GM23338 (cell line): ENCODE measurements around the gene PLK2. TPM values are rescaled to one million over a fixed set of nuclear protein-coding genes. Genes with fewer than 3 reads are reported as not detected.

Experiments
- ATAC-seq: fragments of 200-7000 bp; cut with Tn5 transposase; 3 replicates; pipeline ENCODE4 v1.9.1; 2020
- DNase-seq: peaks from one replicate; pipeline ENCODE4 v3.0.0-alpha.2; 2015; ENCODE audit warnings: low spot score
- H2AFZ ChIP-seq: fragments of 200-600 bp; sonication (generic); 2 replicates; pipeline ENCODE4 v1.8.0; 2016; ENCODE audit warnings: antibody characterized with exemption, mild to moderate bottlenecking, moderate library complexity
- H3F3A ChIP-seq: fragments of 200-600 bp; sonication (generic); replicated peaks from 2 replicates; pipeline ENCODE4 v1.8.0; 2017; ENCODE audit warnings: antibody characterized with exemption, mixed run types, low read depth
- H3K27ac ChIP-seq: fragments of 200-600 bp; sonication (generic); 2 replicates; pipeline ENCODE4 v1.6.1; 2016; ENCODE audit warnings: low read depth
- H3K27me3 ChIP-seq: fragments of 200-600 bp; sonication (generic); 2 replicates; pipeline ENCODE4 v1.8.0; 2016; ENCODE audit warnings: mild to moderate bottlenecking, mixed run types, moderate library complexity; ENCODE audit not compliant: insufficient read depth
- H3K36me3 ChIP-seq: fragments of 200-600 bp; sonication (generic); 2 replicates; pipeline ENCODE4 v1.8.0; 2016; ENCODE audit warnings: mild to moderate bottlenecking; ENCODE audit not compliant: insufficient read depth
- H3K4me1 ChIP-seq: fragments of 200-600 bp; sonication (generic); 2 replicates; pipeline ENCODE4 v1.8.0; 2016; ENCODE audit warnings: mild to moderate bottlenecking, moderate library complexity; ENCODE audit not compliant: insufficient read depth
- H3K4me2 ChIP-seq: fragments of 200-600 bp; sonication (generic); 2 replicates; pipeline ENCODE4 v1.7.1; 2017; ENCODE audit warnings: mixed run types
- H3K4me3 ChIP-seq: fragments of 200-600 bp; sonication (generic); 2 replicates; pipeline ENCODE4 v1.6.1; 2016; ENCODE audit warnings: mixed run types
- H3K79me2 ChIP-seq: fragments of 200-600 bp; sonication (generic); replicated peaks from 2 replicates; pipeline ENCODE4 v1.8.0; 2017; ENCODE audit warnings: mild to moderate bottlenecking; ENCODE audit not compliant: insufficient read depth
- H3K9me2 ChIP-seq: fragments of 200-600 bp; sonication (generic); 2 replicates; pipeline ENCODE4 v1.8.0; 2017; ENCODE audit not compliant: insufficient read depth
- H4K20me1 ChIP-seq: fragments of 200-600 bp; sonication (generic); replicated peaks from 2 replicates; pipeline ENCODE4 v1.8.0; 2017; ENCODE audit warnings: mild to moderate bottlenecking; ENCODE audit not compliant: insufficient read depth
- H3K27ac Mint-ChIP-seq: 2 replicates; pipeline ENCODE4 v1.8.0; 2020; ENCODE audit warnings: inconsistent platforms, mild to moderate bottlenecking, moderate library complexity, mixed read lengths
- H3K27me3 Mint-ChIP-seq: 3 replicates; pipeline ENCODE4 v1.8.0; 2022; ENCODE audit warnings: low read depth, mild to moderate bottlenecking, moderate library complexity, mixed read lengths, inconsistent platforms; ENCODE audit not compliant: insufficient read depth, poor library complexity
- H3K36me3 Mint-ChIP-seq: 3 replicates; pipeline ENCODE4 v1.8.0; 2021; ENCODE audit warnings: low read depth, mild to moderate bottlenecking, inconsistent platforms, moderate library complexity, mixed read lengths
- H3K4me1 Mint-ChIP-seq: 3 replicates; pipeline ENCODE4 v1.8.0; 2020; ENCODE audit warnings: mild to moderate bottlenecking, inconsistent platforms, mixed read lengths
- H3K4me3 Mint-ChIP-seq: 3 replicates; pipeline ENCODE4 v1.8.0; 2021; ENCODE audit warnings: moderate library complexity, mild to moderate bottlenecking, inconsistent platforms, mixed read lengths
- H3K9me3 Mint-ChIP-seq: 3 replicates; pipeline ENCODE4 v1.8.0; 2020; ENCODE audit warnings: moderate library complexity, mild to moderate bottlenecking, inconsistent platforms, mixed read lengths
- CREB1 ChIP-seq: fragments of 250-450 bp; sonication (Bioruptor Pico); IDR thresholded peaks from 2 replicates; pipeline ENCODE4 v1.5.0; 2020; ENCODE audit warnings: low read depth, mild to moderate bottlenecking, moderate library complexity
- EZH2 ChIP-seq: fragments of 200-600 bp; sonication (generic); IDR thresholded peaks from one replicate; pipeline ENCODE4 v1.8.0; 2017; ENCODE audit warnings: antibody characterized with exemption, mild to moderate bottlenecking, low read depth; ENCODE audit not compliant: unreplicated experiment
- POLR2AphosphoS5 ChIP-seq: IDR thresholded peaks from 2 replicates; pipeline ENCODE4 v1.6.1; 2016; ENCODE audit warnings: antibody characterized with exemption, low read depth
- STAT1 ChIP-seq: IDR thresholded peaks from one replicate; pipeline ENCODE4 v1.6.1; 2016; ENCODE audit warnings: antibody characterized with exemption; ENCODE audit not compliant: unreplicated experiment
- ZNF114 ChIP-seq: fragments of 250-450 bp; sonication (Bioruptor Pico); IDR thresholded peaks from 2 replicates; pipeline ENCODE4 v1.5.0; 2020; ENCODE audit warnings: mild to moderate bottlenecking, moderate library complexity
- ZNF331 ChIP-seq: fragments of 250-450 bp; sonication (Bioruptor Pico); IDR thresholded peaks from 2 replicates; pipeline ENCODE4 v1.5.0; 2020; ENCODE audit warnings: low read depth, mild to moderate bottlenecking, moderate library complexity
- polyA plus RNA-seq: library from polyadenylated mRNA; unstranded; fragments of >200 nt; fragmentation: Nextera tagmentation; extraction: Ambion mirVana; gene quantifications from 2 replicates; pipeline ENCODE4 v1.2.1, GENCODE V29; 2016
- total RNA-seq: library from RNA; depleted of rRNA; stranded (reverse); fragments of >200 nt; shearing (Covaris generic); gene quantifications from 2 replicates; pipeline ENCODE4 v1.2.3, GENCODE V29; 2014
- TF ChIP-seq, protein P1 (sequence below): IDR thresholded peaks from 2 replicates; pipeline ENCODE4 v1.6.1; 2016; ENCODE audit warnings: antibody characterized with exemption
- TF ChIP-seq, protein P2 (sequence below): IDR thresholded peaks from one replicate; pipeline ENCODE4 v1.6.1; 2018; ENCODE audit warnings: antibody characterized with exemption; ENCODE audit not compliant: unreplicated experiment
- TF ChIP-seq, protein P3 (sequence below), 2 experiments: fragments of 200-600 bp in 1 of 2; sonication (generic) in 1 of 2; conservative IDR thresholded peaks; 2 replicates each; pipeline versions ENCODE4 v1.5.1 to v1.6.1; 2016 to 2017; ENCODE audit warnings: antibody characterized with exemption in 2 of 2, low read depth in 2 of 2, mild to moderate bottlenecking in 2 of 2, moderate library complexity in 1 of 2

PLK2 gene
- total and polyA plus RNA-seq, 2 experiments from 2014 or later, result 13.5 to 30.0 TPM

DNA sequence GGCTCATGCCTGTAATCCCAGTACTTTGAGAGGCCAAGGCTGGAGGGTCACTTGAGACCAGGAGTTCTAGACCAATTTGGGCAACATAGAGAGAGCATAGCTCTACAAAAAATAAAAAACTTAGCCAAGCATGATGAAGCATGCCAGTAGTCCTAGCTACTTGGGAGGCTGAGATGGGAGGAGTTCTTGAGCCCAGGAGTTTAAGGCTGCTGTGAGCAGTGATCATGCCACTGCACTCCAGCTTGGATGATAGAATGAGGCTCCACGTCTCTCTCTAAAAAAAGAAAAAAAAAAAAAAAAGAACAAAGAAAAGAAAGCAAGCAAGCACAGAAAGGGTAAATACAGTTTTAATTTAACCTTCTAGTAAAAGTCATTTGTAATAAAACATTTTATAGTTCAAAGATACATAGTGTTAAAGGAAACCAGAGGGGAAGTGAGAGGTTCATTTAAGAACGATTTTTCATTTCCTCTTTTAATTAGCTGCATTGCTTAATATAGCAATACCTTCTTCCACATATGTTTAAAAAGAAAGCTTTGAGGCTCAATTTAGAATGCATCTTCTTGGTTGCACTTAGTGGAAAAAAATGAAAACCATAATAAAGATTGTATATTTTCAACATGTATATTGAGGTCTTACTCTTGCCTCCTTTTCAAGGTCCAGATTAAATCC lies 46.2 kb upstream of the PLK2 start:
- H3K27me3 Mint-ChIP-seq, result no peaks in the 10 kb centered on the region
- no peaks in the 10 kb centered on the region for H3K36me3 Mint-ChIP-seq
- no peak overlapping the region for H2AFZ ChIP-seq

More for the DNA sequence above, 46.2 kb upstream of the PLK2 start:
- Histone ChIP-seq H4K20me1 (no peaks in the 10 kb centered on the region), H3K9me2 (no peaks in the 10 kb centered on the region; the same call in 1 of the 2 replicates), H3K36me3 (no peaks in the 10 kb centered on the region), H3K79me2 (no peaks in the 10 kb centered on the region), H3K4me2 (no peak overlapping the region), H3K27me3 (no peaks in the 10 kb centered on the region), H3K27ac (no peak overlapping the region), H3F3A (no peaks in the 10 kb centered on the region), H3K4me1 (peaks cover 4% of the 10 kb centered on the region; the same call in 1 of the 2 replicates), H3K4me3 (no peak overlapping the region)
- DNase-seq (no peak), ATAC-seq (no peak)
- Mint-ChIP-seq H3K9me3 (no peaks in the 10 kb centered on the region), H3K27ac (no peak overlapping the region), H3K4me1 (peaks cover 16% of the 10 kb centered on the region), H3K4me3 (no peak overlapping the region)
- TF ChIP-seq POLR2AphosphoS5 (no peak), ZNF331 (CRISPR knock-in tag) (no peak), ZNF114 (no peak), EZH2 (no peak), CREB1 (CRISPR knock-in tag) (no peak), STAT1 (no peak)
- TF ChIP-seq, protein P1, sequence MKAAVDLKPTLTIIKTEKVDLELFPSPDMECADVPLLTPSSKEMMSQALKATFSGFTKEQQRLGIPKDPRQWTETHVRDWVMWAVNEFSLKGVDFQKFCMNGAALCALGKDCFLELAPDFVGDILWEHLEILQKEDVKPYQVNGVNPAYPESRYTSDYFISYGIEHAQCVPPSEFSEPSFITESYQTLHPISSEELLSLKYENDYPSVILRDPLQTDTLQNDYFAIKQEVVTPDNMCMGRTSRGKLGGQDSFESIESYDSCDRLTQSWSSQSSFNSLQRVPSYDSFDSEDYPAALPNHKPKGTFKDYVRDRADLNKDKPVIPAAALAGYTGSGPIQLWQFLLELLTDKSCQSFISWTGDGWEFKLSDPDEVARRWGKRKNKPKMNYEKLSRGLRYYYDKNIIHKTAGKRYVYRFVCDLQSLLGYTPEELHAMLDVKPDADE, result no peak
- TF ChIP-seq, protein P2, sequence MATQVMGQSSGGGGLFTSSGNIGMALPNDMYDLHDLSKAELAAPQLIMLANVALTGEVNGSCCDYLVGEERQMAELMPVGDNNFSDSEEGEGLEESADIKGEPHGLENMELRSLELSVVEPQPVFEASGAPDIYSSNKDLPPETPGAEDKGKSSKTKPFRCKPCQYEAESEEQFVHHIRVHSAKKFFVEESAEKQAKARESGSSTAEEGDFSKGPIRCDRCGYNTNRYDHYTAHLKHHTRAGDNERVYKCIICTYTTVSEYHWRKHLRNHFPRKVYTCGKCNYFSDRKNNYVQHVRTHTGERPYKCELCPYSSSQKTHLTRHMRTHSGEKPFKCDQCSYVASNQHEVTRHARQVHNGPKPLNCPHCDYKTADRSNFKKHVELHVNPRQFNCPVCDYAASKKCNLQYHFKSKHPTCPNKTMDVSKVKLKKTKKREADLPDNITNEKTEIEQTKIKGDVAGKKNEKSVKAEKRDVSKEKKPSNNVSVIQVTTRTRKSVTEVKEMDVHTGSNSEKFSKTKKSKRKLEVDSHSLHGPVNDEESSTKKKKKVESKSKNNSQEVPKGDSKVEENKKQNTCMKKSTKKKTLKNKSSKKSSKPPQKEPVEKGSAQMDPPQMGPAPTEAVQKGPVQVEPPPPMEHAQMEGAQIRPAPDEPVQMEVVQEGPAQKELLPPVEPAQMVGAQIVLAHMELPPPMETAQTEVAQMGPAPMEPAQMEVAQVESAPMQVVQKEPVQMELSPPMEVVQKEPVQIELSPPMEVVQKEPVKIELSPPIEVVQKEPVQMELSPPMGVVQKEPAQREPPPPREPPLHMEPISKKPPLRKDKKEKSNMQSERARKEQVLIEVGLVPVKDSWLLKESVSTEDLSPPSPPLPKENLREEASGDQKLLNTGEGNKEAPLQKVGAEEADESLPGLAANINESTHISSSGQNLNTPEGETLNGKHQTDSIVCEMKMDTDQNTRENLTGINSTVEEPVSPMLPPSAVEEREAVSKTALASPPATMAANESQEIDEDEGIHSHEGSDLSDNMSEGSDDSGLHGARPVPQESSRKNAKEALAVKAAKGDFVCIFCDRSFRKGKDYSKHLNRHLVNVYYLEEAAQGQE, result no peak
- TF ChIP-seq, protein P3, sequence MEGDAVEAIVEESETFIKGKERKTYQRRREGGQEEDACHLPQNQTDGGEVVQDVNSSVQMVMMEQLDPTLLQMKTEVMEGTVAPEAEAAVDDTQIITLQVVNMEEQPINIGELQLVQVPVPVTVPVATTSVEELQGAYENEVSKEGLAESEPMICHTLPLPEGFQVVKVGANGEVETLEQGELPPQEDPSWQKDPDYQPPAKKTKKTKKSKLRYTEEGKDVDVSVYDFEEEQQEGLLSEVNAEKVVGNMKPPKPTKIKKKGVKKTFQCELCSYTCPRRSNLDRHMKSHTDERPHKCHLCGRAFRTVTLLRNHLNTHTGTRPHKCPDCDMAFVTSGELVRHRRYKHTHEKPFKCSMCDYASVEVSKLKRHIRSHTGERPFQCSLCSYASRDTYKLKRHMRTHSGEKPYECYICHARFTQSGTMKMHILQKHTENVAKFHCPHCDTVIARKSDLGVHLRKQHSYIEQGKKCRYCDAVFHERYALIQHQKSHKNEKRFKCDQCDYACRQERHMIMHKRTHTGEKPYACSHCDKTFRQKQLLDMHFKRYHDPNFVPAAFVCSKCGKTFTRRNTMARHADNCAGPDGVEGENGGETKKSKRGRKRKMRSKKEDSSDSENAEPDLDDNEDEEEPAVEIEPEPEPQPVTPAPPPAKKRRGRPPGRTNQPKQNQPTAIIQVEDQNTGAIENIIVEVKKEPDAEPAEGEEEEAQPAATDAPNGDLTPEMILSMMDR (conservative IDR thresholded peaks at IDR 0.05; ENCODE audit: low read depth in 2 of 2), result no peak
